WTC11 (cell line): ENCODE data around the gene ALDH16A1. TPM values are rescaled to one million over a fixed set of nuclear protein-coding genes. Genes with fewer than 3 reads are reported as not detected.

Source experiments
- AR ChIP-seq: fragments of 250-450 bp; sonication (Bioruptor Pico); IDR thresholded peaks from 2 replicates; pipeline ENCODE4 v1.9.0; 2021; ENCODE audit warnings: mild to moderate bottlenecking
- ATF6 ChIP-seq: sonication (generic); formaldehyde crosslinking; IDR thresholded peaks from 2 replicates; pipeline ENCODE4 v1.8.1; 2023; ENCODE audit warnings: mild to moderate bottlenecking, missing genetic modification reagents
- CDX4 ChIP-seq: fragments of 250-450 bp; sonication (Bioruptor Pico); IDR thresholded peaks from 2 replicates; pipeline ENCODE4 v1.9.0; 2021; ENCODE audit warnings: moderate library complexity, mild to moderate bottlenecking, inconsistent platforms, borderline replicate concordance
- E2F4 ChIP-seq: sonication (generic); formaldehyde crosslinking; IDR thresholded peaks from 2 replicates; pipeline ENCODE4 v1.8.1; 2022; ENCODE audit warnings: low read depth, mild to moderate bottlenecking, moderate library complexity, missing genetic modification reagents, borderline replicate concordance
- FOXK1 ChIP-seq: sonication (generic); formaldehyde crosslinking; IDR thresholded peaks from 2 replicates; pipeline ENCODE4 v1.8.0; 2022; ENCODE audit warnings: mild to moderate bottlenecking, moderate library complexity, missing genetic modification reagents
- FOXP4 ChIP-seq: sonication (generic); formaldehyde crosslinking; IDR thresholded peaks from 2 replicates; pipeline ENCODE4 v1.8.0; 2022; ENCODE audit warnings: mild to moderate bottlenecking, missing genetic modification reagents
- MYBL2 ChIP-seq: sonication (generic); formaldehyde crosslinking; IDR thresholded peaks from 2 replicates; pipeline ENCODE4 v1.8.1; 2023; ENCODE audit warnings: mild to moderate bottlenecking, moderate library complexity, missing genetic modification reagents
- PRDM15 ChIP-seq: sonication (generic); formaldehyde crosslinking; IDR thresholded peaks from 2 replicates; pipeline ENCODE4 v1.8.0; 2022; ENCODE audit warnings: missing genetic modification reagents
- USF1 ChIP-seq: sonication (generic); formaldehyde crosslinking; IDR thresholded peaks from 2 replicates; pipeline ENCODE4 v1.8.0; 2022; ENCODE audit warnings: mild to moderate bottlenecking, missing genetic modification reagents
- USF2 ChIP-seq: sonication (generic); formaldehyde crosslinking; IDR thresholded peaks from 2 replicates; pipeline ENCODE4 v1.8.1; 2023; ENCODE audit warnings: mild to moderate bottlenecking, missing genetic modification reagents, moderate library complexity
- ZNF232 ChIP-seq: sonication (generic); formaldehyde crosslinking; IDR thresholded peaks from 2 replicates; pipeline ENCODE4 v1.8.0; 2022; ENCODE audit warnings: mild to moderate bottlenecking, missing genetic modification reagents
- ZNF532 ChIP-seq: fragments of 250-450 bp; sonication (Bioruptor Pico); IDR thresholded peaks from 2 replicates; pipeline ENCODE4 v1.9.0; 2021; ENCODE audit warnings: mild to moderate bottlenecking, borderline replicate concordance
- total RNA-seq: library from RNA; stranded (reverse); gene quantifications from 3 replicates; pipeline ENCODE4 v1.2.3, GENCODE V29; 2021

The ALDH16A1 gene
- total RNA-seq, 1 experiment from 2014 or later, result 44.3 TPM

- TF ChIP-seq PRDM15 (CRISPR knock-in tag), result 0 out of 2 replicates have a peak, but pooled peaks have one; percentile 11
- TF ChIP-seq FOXP4 (CRISPR knock-in tag), result peak; percentile 71; the same call in 1 of the 2 replicates
- TF ChIP-seq USF1 (CRISPR knock-in tag), result peak; percentile 28; the same call in 1 of the 2 replicates
- peak; percentile 36; the same call in 1 of the 2 replicates for TF ChIP-seq USF2 (CRISPR knock-in tag)
- no peak for TF ChIP-seq MYBL2 (CRISPR knock-in tag)
- TF ChIP-seq E2F4, result no peak
- no peak for TF ChIP-seq CDX4 (CRISPR knock-in tag)
- TF ChIP-seq ZNF232 (CRISPR knock-in tag), result no peak
- no peak for TF ChIP-seq ZNF532
- no peak for TF ChIP-seq AR (CRISPR knock-in tag)
- TF ChIP-seq FOXK1 (CRISPR knock-in tag), result peak; percentile 61; the same call in 1 of the 2 replicates
- TF ChIP-seq ATF6 (CRISPR knock-in tag), result no peak
Measured at GRCh38 chr19:49432141-49433073, 20.6 kb upstream of the ALDH16A1 start (continued).
